AG09319 (cell line): Measurements from ENCODE around the gene JPH4.
A peak's percentile ranks its signal among the peaks of the same experiment; 100 is the strongest.

ENCODE experiments used
- DNase-seq: peaks from one replicate; pipeline ENCODE4 v3.0.0-alpha.2; 2010; ENCODE audit warnings: low read depth; ENCODE audit errors: extremely low read depth
- TF ChIP-seq, protein P1 (sequence below): IDR thresholded peaks from 2 replicates; pipeline ENCODE4 v1.5.1; 2011; ENCODE audit warnings: low read depth, mild to moderate bottlenecking, inconsistent platforms, low read length, moderate library complexity

JPH4 gene

DNA sequence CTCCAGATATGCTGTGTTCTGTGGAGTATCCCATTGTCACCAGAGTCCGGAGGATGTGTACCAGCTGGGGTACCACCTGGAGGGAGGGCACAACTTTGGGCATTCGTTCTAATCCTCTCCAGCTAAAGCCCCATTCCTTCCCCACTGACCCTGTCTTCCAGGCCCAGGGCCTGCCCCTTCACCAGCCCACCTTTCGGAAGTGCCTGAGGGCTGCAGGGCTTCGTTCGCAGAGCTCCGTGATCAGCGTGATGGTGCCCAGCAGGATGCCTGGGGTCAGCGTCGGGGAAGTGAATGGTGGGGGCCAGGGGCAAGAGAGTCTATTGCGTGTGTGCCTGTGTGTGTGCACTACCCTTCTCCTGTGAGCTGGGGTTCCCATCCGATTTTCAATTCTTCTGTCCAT, 13.0 kb downstream of the JPH4 start:
- no peak for DNase-seq
- TF ChIP-seq, protein P1, sequence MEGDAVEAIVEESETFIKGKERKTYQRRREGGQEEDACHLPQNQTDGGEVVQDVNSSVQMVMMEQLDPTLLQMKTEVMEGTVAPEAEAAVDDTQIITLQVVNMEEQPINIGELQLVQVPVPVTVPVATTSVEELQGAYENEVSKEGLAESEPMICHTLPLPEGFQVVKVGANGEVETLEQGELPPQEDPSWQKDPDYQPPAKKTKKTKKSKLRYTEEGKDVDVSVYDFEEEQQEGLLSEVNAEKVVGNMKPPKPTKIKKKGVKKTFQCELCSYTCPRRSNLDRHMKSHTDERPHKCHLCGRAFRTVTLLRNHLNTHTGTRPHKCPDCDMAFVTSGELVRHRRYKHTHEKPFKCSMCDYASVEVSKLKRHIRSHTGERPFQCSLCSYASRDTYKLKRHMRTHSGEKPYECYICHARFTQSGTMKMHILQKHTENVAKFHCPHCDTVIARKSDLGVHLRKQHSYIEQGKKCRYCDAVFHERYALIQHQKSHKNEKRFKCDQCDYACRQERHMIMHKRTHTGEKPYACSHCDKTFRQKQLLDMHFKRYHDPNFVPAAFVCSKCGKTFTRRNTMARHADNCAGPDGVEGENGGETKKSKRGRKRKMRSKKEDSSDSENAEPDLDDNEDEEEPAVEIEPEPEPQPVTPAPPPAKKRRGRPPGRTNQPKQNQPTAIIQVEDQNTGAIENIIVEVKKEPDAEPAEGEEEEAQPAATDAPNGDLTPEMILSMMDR, result no peak

DNA sequence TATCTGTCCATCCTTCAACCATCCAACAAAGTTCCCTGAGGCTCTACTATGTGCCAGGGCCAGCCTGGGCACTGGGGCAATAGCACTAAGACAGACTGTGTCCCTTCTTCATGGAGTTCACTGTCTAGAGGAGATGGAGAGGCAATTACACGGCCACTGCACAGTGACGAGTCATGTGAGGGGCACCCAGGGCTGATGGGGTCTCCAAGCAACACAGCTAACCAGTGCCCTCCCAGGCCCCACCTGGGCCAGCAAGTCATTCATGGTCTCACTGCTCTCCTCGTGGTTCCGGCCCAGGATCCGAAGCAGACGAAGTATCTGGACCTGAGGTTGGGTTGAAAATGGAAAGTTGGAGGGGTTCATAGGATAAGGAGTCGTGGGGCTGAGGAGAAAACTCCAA, 13.7 kb downstream of the JPH4 start:
- DNase-seq, result no peak
- TF ChIP-seq, protein P1, result no peak

DNA sequence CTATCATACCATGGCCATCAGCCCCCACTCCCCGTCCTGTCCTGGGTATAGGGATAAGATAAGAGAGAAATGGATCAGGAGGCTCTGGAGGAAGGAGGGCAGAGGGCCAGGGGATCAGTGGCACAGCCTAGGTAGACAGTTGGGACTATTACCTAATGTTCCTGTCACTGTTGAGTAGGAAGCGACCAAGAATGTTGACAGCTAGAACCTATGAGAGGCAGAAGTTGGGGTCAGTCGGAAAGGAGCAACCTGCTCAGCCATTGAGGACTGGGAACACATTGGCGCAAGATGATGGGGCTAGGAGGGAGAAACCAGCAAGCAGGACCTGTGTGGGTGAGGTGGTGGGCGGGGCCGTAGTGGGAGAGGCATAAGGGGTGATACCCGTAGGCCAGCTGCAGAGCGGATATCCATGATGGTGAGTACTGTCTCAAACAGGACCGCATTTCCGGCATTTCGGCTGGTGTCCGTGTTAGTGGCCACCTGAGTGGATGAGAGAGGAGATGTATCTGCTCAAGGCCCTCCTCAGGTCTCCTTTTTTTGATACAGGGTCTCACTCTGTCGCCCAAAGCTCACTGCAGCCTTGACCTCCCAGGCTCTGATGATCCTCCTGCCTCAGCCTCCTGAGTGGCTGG, 14.3 kb downstream of the JPH4 start:
- TF ChIP-seq, protein P1, result no peak
- no peak for DNase-seq

DNA sequence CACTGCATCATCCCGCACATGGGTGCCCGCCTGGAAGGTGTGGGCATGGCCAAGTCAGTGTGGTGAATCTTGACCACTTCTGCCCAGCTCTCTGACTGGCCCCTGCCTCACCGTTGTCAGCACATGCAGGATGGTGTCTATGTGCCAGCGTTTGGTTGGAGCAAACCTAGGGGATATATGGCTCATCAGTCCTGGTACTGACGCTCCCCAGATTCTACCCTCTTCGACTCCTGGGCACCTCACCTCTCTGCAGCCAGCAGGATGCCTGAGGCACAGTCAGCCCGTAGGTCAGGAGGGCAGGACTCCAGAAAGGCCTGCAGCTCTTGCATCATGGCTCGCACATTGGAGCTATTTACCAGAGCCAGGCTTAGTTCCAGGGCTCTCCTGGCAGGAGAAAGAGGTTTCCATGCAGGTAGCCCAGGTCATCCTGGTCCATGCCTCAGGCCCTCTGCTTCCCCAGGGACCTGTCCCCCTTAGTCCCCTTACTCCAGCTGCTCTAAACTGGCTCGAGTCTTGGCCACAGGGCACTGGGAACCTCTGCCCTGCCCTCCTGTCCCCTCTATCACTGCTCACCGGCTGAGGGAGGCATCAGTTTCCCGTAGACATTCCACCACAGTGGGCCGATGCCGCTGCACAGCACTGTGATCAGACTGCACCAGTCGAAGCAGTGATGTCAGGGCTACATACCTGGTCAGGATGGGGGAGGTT, 15.0 kb downstream of the JPH4 start:
- no peak for DNase-seq
- TF ChIP-seq, protein P1, result no peak

DNA sequence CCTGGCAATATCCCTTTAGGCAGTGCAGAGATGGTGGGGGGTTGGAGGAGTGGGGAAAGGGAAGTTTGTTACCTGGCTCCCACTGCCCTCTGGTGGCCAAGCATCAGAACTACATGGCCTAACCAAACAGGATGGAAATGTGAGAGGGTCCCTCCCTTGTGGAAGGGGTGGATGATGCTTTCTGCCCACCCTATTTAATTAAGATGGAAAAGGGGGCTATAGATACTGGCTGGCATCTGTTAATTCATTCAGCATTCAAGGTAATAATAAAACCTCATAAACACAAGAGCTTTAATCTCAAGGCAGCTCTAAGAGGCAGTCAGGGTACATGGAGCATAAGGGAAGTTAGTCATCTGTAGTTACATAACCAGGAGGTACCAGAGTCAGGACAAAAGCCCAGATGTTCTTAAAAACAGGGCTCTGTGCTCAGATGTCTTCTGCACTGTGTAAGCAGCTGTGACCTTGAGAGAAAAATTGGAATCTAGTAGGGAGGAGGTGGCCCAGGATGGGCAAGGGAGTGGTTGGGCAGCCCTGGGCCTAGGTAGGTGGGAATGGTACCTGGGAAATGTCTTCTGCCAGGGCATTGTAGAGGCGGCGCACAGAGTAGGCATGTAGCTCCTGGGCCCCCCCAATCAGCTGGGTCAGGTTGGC, 15.6 kb downstream of the JPH4 start:
- DNase-seq, result no peak
- TF ChIP-seq, protein P1, result peak; percentile 93

DNA sequence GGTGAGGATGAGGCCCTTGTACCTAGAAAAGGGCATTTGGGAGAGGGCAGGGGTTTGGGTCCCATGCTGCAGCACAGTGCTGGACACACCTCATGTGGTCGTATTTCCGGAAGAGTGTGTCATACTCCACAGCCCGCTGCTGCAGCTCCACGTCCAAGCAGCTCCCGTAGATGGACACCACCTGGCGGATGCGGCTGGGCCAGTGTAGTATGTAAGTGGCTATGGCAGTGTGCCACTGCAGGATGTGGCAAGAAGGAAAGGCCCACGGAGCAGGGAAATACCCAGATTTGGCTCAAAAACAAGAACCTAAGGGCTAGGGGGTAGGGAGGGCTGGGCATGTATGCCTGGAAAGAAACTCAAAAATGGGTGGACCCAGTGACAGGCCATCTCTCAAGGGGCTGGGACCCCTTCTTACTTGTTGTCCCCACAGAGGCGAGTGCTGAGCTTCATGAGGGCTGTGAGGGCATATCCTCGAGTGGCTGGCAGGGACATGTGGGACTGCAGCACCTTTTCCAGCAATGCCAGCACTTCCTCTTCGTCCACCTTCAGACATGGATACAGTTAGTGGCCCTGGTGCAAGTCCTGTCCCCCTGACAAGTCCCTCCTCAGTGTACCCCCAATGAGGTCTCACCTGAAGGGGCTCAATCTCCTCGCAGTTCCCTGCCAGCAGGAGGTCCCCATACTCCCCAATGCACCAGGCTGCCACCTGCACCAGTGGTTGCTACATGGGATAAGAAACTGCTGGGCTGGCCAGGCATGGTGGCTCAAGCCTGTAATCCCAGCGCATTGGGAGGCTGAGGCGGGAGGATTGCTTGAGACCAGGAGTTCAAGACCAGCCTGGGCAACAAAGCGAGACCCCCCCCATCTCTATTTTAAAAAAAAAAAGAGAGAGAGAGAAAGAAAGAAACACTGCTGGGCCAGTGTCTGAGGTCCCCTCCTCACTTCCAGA, 16.4 kb downstream of the JPH4 start:
- TF ChIP-seq, protein P1, result no peak
- no peak for DNase-seq
